NCI-H2227 treated with DMSO at 0.1 percent for 48 hours (cell line): Measurements from ENCODE around the gene TCERG1L.
"Not testable (repeated sequence)": the region's sequence is repeated elsewhere in the genome, so short reads cannot be mapped to it uniquely, and the experiment has no call there.

Experiments used
- DNase-seq: peaks from one replicate; lab custom pipeline; 2025; lab: John Stamatoyannopoulos, UW

The TCERG1L gene

DNA sequence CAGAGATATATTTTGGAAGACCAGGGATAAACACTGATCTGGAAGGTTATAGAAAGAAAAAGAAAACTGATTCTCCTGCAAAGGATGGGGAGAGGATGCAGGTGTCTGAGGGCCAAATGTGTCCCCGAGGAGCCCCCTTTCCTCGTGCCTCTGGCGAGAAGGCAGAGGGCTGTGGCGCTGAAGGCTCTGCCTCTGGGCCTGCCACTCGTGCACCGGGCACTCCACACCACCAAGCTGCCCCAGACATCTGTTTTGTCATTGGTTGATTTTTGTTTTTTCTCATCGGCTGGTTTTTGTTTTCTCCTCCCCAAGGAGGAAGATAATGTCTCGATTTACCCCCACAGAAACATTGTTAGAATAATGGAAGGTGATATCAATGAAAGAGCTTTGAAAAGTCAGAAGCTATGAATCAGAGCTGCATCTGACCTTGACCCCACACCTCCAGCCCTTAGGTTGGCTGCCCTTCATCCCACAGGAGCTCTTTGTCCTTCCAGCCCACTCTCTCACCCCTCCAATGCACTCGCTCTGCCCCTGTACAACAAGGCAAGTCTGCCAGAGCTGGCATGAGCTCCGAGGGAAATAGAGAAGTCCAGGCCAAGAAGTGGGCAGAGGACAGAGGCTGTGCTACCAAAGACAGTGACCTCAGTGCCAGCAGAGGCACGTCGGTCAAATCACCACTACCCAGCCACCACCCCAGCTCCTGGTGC, 124.8 kb downstream of the TCERG1L start:
- no peak for DNase-seq

DNA sequence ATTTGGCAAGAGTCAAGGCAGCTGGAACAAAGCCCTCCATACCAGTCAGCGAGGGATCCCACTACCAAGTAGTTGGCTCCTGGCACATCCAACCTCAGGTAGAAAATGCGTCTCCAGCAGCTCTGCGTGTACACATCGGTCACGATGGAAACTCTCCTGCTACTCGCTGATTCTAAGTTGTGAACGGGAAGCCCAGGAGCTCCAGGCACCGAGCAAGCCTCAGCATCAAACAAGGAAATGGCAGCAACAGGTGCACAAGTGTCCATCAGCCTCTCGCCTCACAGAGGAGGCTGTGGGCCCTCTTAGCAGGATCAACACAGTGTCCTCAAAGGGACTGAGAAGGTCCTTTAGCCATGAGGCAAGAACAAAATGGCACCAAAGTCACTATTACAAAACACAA, 127.0 kb downstream of the TCERG1L start:
- no peak for DNase-seq

DNA sequence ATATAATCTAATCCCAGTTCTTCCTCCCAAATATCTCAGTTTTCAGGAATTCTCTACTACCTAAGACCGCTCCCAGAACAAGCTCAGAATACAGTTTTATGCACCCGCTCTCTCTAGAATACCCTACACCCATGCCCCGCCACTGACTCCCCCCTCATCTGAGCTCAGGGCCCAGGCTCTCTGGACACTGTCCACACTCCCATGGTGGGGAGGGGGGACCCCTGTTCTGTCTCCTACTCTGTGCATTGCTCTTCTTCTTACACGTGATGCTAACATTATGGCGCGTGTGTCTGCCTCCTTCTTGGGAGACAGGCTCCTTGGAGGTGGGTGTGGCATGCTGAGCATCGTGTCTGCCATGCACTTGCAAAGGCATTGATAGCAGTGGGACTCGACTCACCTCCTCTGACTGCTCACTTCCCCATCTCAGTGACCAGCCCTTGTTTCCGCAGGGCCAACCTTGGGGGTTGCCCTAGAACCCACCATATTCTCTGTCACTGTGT, 127.9 kb downstream of the TCERG1L start:
- DNase-seq, result no peak

DNA sequence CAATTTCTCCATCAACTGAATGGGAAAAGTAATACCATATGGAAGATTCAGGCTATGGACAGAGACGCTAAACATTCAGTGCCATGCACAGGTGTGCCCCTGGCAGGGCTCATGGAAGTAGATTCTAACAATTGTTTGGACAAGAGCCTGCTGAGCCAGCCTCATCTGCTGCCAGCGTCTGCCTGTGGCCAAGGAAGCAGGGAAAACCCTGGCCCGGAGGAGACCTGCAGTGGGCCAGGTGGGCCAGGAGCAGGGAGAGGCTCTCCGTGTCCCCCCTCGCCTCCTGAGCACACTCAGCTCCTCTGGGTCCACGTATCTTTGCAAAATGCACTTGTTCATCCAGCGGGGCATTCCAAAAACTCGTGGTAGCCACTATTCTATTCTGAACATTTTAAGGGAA, 130.1 kb downstream of the TCERG1L start:
- no peak for DNase-seq

DNA sequence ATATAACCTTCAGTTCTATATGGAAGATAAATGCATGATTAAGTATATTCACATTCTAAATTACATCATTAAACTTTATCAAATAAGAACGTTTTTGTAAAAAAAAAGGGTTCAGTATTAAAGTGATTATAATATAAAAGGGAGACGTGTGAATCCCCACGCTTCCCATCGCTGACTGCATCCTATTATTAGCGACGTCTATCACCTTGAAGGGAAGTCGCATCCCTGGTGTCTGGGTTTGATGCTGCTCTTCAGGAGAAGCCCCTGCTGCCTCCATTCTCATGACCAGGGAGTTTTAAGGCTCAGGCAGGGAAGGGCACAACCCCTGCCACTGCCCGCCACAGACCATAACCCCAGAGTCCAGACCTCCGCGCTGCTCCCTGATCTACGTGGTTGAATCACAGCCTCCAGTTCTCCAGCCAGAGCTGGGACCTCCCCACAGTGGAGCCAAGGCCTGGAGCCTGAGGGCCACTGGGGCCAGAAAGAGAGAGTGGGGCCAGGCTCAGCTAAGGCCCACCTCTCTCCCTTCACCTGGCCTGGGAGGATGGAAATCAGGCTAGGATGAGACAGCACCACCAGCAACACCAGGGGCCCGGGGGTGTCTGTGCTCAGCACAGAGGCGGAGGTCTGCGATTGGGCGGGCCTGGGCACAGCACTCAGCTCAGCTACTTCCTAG, 130.6 kb downstream of the TCERG1L start:
- DNase-seq, result no peak

DNA sequence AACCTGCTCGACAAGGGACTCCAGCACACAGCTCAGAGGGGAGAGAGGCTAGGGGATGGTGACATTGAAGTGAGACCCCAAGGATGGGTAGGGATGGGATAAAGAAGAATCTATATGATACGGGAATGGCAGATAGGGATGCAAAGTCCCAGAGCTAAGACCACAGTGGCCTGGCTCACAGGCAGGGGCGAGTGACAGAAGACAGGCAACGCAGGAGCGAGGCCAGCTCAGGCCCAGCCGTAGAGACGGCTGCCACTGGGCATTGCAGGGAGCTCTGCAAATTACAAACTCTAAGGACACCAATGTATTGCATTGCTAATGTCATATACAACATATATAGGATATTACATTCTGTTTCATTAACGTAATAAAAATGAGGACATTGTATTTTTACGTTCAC, 131.4 kb downstream of the TCERG1L start:
- DNase-seq, result no peak

DNA sequence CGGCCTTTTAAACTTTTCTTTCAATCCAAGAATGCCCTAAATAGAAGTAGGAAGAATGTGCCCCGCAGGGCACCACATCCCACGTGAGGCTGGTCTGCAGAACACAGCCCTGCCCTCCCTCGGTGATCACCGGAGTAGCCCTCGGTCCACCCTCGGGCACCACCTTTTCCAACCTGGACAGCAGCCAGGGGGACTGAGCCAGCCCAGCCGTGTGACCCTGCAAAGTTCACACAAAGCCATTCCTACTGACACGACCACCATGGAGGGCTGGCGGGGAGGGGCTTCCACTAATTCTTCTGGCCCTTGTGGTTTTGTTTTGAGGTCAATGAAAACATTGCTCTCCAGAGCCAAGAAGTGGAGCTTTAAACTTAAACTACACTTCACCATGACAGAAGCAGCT, 132.2 kb downstream of the TCERG1L start:
- DNase-seq, result no peak

DNA sequence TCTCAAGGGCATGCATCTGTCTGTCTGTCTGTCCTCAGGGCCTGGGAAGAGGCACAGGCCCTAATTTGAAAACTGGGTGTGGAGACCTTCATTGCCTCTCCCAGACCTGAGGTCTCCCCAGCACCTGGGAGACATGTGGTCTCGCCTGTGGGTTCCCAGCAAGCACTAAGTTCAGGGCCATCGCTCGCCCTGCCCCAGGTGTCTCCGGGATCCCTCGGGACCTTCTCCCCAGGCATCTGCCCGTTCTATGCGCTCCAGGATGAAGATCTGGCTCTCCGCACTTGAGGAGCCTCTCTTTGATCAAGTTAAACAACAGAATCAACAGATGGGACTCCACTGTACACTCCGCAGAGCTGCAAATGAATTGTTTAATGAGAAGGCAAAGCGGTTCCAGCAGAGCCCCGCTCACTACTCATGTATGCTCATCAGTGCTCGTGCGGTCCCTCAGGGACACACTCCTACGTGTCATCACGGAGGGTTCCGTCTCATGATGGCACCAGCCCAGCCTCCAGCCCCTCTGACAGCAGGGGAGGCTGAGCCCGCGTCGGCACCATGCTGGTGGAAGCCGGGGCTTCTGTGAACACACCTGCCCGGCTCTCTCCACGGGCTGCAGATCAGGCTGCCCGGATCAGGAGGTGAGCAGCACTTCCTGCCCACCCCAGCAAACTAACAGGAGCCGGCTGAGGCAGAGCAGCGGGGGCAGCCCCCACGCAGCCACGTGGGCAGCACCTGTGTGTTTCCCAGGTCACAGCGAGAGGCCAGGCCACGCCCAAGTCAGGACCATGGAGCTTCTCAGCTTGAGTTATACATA, 132.8 kb downstream of the TCERG1L start:
- no peak for DNase-seq

DNA sequence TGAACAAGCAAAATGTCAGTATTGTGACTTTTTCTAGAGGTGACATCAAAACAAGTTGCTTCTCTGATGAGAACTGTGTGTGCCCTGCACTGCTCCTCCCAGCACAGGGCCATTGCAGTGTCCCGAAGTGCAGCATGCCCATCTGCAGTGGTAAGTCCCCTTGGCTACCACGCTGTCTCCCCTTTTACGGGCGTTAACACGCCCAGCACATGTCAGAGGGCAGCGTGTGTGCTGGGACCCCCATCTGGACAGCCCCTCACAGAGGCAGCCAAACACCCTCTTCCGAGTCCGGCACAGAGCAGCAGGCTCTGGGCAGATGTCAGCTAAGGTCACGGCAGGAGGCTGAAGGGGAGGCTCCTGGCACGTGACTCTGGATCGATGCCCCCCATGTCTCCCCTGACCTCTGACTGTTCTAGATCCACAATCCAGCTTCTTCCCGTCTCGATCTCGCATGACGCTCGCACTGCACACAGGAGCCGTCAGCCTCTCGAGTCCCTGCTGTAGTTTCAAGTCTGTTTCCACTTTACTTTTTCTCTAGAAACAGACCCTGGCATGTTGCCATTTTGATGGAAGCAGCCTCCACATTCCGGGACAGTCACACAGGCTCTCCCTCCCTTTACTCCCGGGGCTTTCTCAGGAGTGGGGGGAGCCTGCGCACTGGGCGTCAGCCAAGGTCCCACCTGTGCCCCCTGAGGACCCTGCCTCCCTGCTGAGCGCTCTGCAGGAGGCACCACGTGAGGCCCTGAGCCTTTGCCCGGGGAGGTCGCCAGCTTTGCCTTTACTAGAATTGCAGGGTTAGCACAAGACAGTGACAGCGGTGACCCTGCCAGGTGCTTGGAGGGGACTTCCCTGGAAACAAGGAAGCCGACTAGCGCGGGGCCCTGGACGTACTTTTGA, 133.8 kb downstream of the TCERG1L start:
- no peak for DNase-seq

DNA sequence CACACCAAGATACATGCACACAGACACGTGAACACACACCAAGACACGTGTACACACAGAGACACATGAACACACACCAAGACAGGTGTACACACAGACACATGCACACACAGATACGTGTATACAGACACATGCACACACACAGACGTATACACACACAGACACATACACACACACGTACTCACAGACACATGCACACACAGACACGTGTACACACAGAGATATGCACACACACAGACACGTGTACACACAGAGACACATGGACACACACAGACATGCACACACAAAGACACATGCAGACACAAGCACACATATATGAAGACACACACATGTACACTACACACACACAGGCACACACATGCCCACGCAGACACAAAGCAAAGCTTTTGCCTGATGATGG, 134.6 kb downstream of the TCERG1L start:
- DNase-seq, result no peak

DNA sequence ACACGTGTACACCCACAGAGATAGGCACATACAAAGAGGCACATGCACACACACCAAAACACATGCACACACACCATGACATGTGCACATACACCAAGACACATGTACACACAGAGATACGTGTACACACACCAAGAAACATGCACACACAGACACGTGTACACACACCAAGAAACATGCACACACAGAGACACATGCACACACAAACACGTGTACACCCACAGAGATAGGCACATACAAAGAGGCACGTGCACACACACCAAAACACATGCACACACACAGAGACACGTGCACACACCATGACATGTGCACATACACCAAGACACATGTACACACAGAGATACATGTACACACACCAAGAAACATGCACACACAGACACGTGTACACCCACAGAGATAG, 135.2 kb downstream of the TCERG1L start:
- DNase-seq, result not testable (repeated sequence)

DNA sequence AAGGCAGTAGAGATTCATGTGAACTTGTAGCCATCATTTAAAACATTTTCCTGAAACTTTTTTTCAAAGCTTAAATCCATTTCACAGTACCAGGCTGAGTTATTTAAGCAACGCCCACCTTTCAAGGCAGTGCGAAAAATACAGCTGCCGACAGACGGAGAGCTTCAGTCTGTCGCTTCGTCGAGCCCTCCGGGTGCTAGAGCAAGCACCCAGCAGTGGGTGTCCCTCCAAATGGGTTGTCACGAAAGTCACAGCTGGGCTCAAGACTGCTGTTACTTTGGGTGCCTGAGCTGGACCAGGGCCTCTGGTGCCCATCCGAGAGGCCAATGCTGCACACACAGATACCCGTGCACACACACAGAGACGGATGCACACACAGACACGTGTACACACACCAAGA, 135.6 kb downstream of the TCERG1L start:
- no peak for DNase-seq

DNA sequence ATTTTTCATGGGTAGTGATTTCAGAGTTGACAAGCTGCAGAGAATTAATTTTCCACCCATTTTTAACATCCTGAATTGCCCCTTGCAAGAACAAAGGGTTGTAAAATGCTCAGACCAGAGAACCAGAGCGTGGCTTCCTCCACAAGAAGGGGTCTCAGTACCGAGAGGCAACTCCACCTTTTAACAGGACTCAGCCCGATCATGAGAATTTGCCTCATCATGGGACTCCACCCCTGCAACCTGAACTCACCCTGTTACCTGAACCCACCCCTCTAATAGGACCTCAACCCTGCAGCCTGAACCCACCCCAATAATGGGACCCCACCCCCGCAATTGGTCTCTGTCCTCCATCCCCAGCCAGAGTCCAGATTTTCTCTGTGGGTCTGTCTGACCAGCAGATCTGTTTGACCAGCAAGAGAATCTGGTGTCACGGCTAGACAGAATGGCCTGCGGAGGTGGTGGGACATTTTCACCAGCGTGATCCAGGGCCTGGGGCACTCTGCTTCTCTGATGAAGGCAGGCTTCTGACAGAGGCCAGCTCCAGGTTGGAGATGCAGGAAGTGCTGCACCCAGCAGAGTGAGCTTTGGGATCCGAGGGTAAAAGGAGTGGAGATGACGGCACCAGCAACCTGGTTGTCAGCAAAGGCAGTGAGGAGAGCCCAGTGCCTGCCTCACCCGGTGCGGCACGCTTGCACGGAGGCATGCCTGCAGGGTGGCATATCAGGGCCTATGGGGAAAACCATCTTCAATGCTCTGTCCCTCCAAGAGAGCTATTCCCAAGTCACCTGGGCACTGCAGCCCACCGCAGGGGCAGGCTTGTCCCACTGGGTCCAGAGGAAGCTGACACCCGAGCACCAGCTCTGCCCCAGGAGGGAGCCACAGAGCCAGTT, 136.6 kb downstream of the TCERG1L start:
- DNase-seq, result no peak

DNA sequence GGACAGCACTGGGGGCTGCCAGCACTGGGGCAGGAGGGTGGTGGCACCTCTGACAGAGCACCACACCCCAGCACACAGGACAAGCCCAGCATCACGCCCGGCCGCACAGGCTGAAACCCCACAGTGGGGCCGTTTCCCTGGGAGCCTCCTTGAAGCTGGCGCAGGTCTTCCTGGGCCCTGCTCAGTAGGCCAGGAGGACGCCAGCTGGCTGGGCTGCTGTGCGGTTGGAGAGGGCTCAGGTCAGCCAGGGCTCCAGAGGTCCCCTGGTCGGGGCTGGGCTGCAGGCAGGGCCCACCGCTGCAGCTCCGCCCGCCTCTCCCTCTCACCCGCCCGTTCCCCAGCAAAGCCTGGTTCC, 137.3 kb downstream of the TCERG1L start:
- no peak for DNase-seq

DNA sequence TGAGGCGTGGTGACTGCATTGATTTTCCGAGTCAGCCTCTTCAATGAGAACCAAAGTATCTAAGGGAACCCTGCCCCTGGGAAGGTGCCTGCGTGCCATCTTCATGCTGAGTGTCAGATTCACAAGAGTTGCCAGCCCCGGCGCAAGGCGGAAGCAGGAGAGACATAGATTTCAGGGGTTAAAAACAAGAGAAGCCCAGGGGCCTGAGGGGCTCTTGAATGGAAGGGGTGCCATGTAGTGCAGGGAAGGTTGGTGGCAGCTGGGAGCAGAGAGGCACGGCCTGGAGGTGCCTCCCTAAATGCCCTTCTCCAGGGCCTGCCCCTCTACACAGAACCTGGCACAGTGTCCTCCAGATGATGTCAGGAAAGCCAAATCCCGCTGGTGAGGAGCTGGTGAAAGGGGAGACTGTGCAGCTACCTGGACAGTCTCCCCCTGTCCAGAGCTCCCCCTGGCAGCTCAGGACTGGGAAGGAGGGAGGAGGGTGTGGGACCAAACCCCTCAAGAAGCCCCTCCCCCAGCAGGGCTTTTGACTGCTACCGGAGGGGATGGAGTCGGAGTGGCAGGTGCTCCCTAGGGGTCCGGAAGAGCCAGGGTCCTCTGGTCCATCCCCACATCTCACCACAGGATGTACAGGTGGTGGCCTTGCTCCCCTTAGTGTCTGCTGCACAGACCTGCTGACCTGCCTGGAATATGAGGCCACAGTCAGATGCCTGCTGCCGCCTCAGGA, 137.9 kb downstream of the TCERG1L start:
- no peak for DNase-seq

DNA sequence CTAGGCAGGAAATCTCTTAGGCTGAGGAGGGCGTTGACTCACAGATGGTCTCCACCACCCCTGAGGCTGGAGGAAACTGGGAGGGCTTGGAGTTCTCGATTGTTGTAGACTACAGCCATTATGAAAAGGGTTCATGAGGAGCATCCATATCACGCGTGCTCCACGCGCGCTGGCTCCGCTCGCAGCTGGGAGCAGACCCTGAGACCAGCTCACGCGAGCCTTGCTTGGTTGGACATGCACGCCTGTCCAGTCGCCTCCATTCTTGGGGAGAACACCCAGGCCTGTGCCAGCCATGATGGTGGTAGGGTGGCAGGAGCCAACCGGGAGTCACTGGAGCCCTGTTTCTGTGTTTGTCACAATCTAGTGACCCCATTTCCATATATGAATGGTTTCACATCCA, 139.1 kb downstream of the TCERG1L start:
- DNase-seq, result no peak

DNA sequence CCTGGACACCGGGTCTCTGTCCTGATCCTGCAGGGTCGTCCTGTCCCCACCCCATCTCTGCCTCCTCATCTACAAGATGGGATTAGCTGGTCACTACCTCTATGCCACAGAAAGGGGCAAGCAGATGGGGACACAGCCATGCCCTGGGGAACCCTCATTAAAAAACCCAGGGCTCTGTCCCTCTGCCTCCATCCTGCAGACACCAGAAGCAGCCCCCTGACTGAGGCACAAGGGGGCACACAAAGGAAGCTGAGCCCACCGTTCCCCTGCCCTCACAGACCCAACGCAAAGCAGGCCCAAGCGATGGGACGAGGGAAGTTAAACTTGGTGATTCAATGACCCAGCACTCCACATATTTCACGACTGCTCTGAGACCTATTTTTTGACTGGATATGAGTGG, 142.4 kb downstream of the TCERG1L start:
- no peak for DNase-seq

DNA sequence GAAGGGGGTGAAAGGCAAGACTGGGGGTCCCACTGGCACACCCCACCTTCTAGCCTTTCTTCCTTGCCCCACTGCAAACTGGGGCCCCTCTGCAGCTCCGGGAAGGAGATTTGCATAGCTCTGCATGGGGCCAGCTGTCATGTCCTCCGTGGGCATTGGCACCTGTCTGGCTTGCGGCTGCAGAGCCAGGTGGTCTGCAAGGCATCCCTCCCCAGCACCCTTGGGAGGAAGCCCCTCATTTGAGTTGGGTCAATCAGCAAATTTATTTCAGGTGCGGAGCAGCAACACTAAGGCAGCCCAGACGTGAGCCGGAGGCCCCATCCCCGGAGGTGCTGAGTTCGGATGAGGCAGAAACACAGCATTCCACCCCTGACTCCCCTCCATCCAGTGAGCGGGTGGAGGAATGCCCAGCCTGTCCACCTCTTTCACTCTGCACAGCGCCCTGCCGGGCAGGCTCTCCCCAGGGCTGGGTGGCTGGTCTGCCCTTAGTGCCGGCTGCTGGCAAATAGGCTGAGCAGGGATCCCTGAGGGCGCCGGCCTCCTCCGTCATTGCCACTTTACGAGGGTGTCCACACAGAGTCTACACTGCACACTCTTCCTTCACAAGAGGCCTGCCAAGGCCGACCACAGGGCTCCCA, 143.2 kb downstream of the TCERG1L start:
- no peak for DNase-seq

DNA sequence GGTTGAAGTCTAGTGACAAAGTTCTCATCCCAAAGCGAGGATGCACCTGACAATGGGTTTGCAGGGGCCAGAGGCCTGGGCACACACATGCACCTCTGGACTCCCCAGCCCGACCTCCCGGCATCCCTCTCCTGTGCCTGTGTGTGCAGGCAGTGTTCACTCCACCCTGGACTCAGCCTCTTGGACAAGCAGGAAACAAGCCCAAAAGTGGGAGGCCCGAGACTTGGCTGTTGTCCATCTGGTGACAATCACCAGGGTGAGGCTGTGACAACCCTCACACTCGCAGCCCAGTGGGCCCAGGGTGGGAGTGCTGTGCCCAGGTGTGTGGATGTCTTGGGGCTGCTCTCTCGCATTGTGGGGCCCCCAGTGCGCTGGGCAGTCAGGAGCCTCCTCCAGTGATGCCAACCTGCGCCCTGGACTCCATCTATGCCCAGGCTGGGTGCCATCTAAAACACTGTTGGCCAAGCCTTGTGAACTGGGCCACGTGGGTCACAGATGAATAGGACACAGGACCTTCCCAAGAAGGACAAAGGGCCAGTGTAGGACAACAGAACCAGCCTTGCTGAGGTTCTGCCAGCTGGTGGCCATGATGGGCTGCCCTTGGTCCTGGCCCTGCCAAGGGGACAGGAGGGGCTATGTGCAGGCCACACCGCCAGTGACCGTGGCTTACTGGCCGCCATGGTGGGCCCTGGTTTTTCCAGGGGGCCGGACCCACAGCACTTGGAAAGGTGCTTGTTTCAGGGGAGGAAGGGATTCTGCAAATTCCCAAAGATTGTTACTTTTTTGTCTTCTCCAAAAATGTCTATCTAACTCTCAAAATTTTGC, 144.3 kb downstream of the TCERG1L start:
- DNase-seq, result no peak
